Neural cell (in vitro differentiated cells): ENCODE measurements around the gene ATP8B1. TPM values are rescaled to one million over a fixed set of nuclear protein-coding genes. Genes with fewer than 3 reads are reported as not detected.

Experiments
- H2AFZ ChIP-seq: fragments of 200-600, 300-800 bp; sonication (generic), shearing (Covaris generic); 2 replicates; pipeline ENCODE4 v1.6.0; 2014; ENCODE audit warnings: low read depth, mild to moderate bottlenecking, antibody characterized with exemption, low read length, moderate library complexity
- H3F3A ChIP-seq: fragments of 200-600 bp; shearing (Covaris generic); 2 replicates; pipeline ENCODE4 v1.6.1; 2016; ENCODE audit warnings: mild to moderate bottlenecking, moderate library complexity, mixed read lengths, antibody characterized with exemption, low read length; ENCODE audit not compliant: insufficient read depth, poor library complexity, severe bottlenecking
- H3K27ac ChIP-seq: fragments of 200-600, 300-800 bp; sonication (generic), shearing (Covaris generic); 2 replicates; pipeline ENCODE4 v1.5.1; 2014; ENCODE audit warnings: mild to moderate bottlenecking, low read length, moderate library complexity
- H3K27me3 ChIP-seq: fragments of 300-800, 200-600 bp; sonication (generic), shearing (Covaris generic); 2 replicates; pipeline ENCODE4 v1.6.0; 2014; ENCODE audit warnings: mild to moderate bottlenecking, low read depth, low read length, moderate library complexity; ENCODE audit not compliant: insufficient read depth
- H3K36me3 ChIP-seq: fragments of 300-800, 200-600 bp; sonication (generic), shearing (Covaris generic); 2 replicates; pipeline ENCODE4 v1.5.1; 2014; ENCODE audit warnings: mild to moderate bottlenecking, antibody characterized with exemption, low read length, moderate library complexity; ENCODE audit not compliant: insufficient read depth
- H3K4me2 ChIP-seq: fragments of 300-800, 200-600 bp; sonication (generic), shearing (Covaris generic); 2 replicates; pipeline ENCODE4 v1.6.0; 2014; ENCODE audit warnings: mild to moderate bottlenecking, low read length
- H3K4me3 ChIP-seq: fragments of 300-800, 200-600 bp; sonication (generic), shearing (Covaris generic); 2 replicates; pipeline ENCODE4 v1.5.1; 2014; ENCODE audit warnings: mild to moderate bottlenecking, low read length, moderate library complexity
- H3K79me2 ChIP-seq: fragments of 200-600 bp; shearing (Covaris generic); replicated peaks from 2 replicates; pipeline ENCODE4 v1.6.0; 2014; ENCODE audit warnings: mild to moderate bottlenecking, low read length, moderate library complexity; ENCODE audit not compliant: insufficient read depth
- H3K9ac ChIP-seq: fragments of 300-800, 200-600 bp; sonication (generic), shearing (Covaris generic); 2 replicates; pipeline ENCODE4 v1.6.1; 2016; ENCODE audit warnings: mild to moderate bottlenecking, low read length, mixed read lengths
- H3K9me2 ChIP-seq: fragments of 200-600 bp; shearing (Covaris generic); 2 replicates; pipeline ENCODE4 v1.6.1; 2016; ENCODE audit warnings: mild to moderate bottlenecking, low read length, mixed read lengths; ENCODE audit not compliant: insufficient read depth
- H3K9me3 ChIP-seq: fragments of 200-600, 300-800 bp; sonication (generic), shearing (Covaris generic); 2 replicates; pipeline ENCODE4 v1.6.1; 2016; ENCODE audit warnings: mild to moderate bottlenecking, mixed run types, low read length, moderate library complexity, mixed read lengths
- H4K20me1 ChIP-seq: fragments of 200-600 bp; shearing (Covaris generic); 2 replicates; pipeline ENCODE4 v1.6.1; 2016; ENCODE audit warnings: mild to moderate bottlenecking, mixed run types; ENCODE audit not compliant: insufficient read depth
- EP300 ChIP-seq: fragments of 450-650 bp; conservative IDR thresholded peaks from 2 replicates; pipeline ENCODE4 v1.6.1; 2014; ENCODE audit warnings: antibody characterized with exemption, mild to moderate bottlenecking, moderate library complexity; ENCODE audit not compliant: poor library complexity, severe bottlenecking
- EZH2 ChIP-seq: fragments of 200-600, 300-800 bp; shearing (Covaris generic), sonication (generic); IDR thresholded peaks from 2 replicates; pipeline ENCODE4 v1.6.1; 2014; ENCODE audit warnings: antibody characterized with exemption, low read length, borderline replicate concordance, mild to moderate bottlenecking; ENCODE audit not compliant: insufficient read depth, poor library complexity, severe bottlenecking
- MXI1 ChIP-seq: fragments of 450-650 bp; conservative IDR thresholded peaks from 2 replicates; pipeline ENCODE4 v1.6.1; 2014; ENCODE audit warnings: antibody characterized with exemption, mild to moderate bottlenecking; ENCODE audit not compliant: poor library complexity, severe bottlenecking
- POLR2AphosphoS5 ChIP-seq: IDR thresholded peaks from 2 replicates; pipeline ENCODE4 v1.6.1; 2012
- RAD21 ChIP-seq: fragments of 450-650 bp; conservative IDR thresholded peaks from 2 replicates; pipeline ENCODE4 v1.6.1; 2014; ENCODE audit warnings: antibody characterized with exemption, mild to moderate bottlenecking, moderate library complexity
- SMC3 ChIP-seq: fragments of 450-650 bp; conservative IDR thresholded peaks from 2 replicates; pipeline ENCODE4 v1.6.1; 2014; ENCODE audit warnings: antibody characterized with exemption, mild to moderate bottlenecking, moderate library complexity; ENCODE audit not compliant: poor library complexity
- TAF1 ChIP-seq: IDR thresholded peaks from 2 replicates; pipeline ENCODE4 v1.6.1; 2012; ENCODE audit warnings: low read depth
- polyA plus RNA-seq: library from polyadenylated mRNA; depleted of rRNA; stranded (reverse); fragments of >200 nt; gene quantifications from 2 replicates; pipeline ENCODE4 v1.2.3, GENCODE V29; 2014
- TF ChIP-seq, protein P1 (sequence below): fragments of 450-650 bp; IDR thresholded peaks from 2 replicates; pipeline ENCODE4 v1.5.1; 2014; ENCODE audit warnings: antibody characterized with exemption, mild to moderate bottlenecking, moderate library complexity; ENCODE audit not compliant: poor library complexity, severe bottlenecking
- TF ChIP-seq, protein P2 (sequence below): IDR thresholded peaks from 2 replicates; pipeline ENCODE4 v1.6.1; 2012; ENCODE audit warnings: borderline replicate concordance

Gene ATP8B1
- polyA plus RNA-seq, 1 donor from 2014 or later, result not detected

DNA sequence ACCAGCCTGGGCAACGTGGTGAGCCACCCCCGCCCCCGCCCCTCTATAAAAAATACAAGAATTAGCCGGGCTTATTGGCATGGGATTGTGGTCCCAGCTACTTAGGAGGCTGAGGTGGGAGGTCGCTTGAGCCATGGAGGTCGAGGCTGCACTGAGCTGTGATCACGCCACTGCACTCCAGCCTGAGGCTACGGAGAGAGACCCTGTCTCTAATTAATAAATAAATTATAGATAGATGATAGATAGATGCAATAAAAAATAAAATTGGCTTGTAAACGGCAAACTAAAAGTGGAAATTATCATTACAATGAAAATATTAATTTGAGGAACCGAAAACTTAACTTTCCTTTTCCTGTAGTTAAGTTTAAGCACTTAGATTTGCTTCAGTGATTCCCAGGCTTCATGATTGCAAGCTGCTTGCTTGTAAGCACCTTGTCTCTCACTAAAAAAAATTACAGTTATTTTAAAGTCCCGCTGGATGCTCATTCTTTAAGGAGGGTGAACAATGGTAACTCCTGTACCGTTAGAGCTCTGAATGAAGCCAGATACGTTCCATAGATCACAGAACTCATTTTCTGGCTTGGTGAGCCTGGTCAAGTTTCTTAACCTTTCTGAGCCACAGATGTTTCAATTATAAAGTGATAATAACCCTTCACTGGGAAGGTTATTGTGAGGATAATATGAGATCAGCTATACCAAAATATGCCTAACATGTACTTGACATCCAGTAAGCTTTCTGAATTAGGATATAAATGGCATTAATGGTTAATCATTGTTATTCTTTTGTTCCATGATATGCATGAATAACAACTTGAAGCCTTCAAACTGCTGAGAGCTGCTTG lies 172.1 kb downstream of the ATP8B1 start (continued):
- TF ChIP-seq MXI1, result no peak

DNA sequence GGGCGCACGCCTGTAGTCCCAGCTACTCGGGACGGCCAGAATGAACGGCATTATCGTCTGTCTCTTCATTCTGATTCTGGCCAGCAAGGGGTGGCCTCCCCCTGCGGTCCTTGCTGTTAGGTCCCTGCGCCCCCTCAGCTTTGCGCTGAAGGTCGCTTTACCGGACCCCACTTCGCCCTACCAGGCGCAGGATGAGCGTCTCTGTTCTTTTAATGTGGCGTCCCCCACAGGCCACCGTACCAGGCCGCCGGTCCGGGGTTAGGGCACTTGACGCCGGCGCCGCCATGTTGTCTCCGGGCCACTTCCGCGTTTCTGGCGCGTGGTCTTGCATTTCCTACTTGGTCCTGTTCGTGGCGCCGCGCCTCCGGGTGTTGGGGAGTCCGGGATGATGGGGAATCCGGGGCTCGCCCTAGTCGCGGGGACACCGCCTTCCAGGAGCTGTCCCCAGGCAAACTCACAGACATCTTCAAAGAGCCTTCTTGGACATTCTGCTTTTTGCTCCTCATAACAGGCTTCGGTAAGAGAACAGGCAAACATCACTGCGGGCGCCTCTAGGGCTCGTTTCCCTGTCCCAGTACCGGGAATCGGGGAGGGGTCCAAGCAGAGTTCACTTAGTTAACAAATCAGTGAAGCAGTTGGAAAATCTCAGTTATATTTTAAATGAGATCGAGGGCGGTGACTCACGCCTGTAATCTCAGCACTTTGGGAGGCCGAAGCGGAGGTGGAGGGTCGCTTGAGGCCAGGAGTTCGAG lies 172.9 kb downstream of the ATP8B1 start:
- Histone ChIP-seq H3K9me2 (no peaks in the 10 kb centered on the region), H3K9ac (peak overlapping the region; percentile 54), H3K9me3 (no peaks in the 10 kb centered on the region), H2AFZ (peak overlapping the region; percentile 73), H3K36me3 (no peaks in the 10 kb centered on the region), H3K79me2 (no peaks in the 10 kb centered on the region), H3K4me3 (peak overlapping the region; percentile 71), H3F3A (no peaks in the 10 kb centered on the region), H3K27ac (no peak overlapping the region), H4K20me1 (no peaks in the 10 kb centered on the region), H3K27me3 (no peaks in the 10 kb centered on the region), H3K4me2 (no peak overlapping the region)
- TF ChIP-seq MXI1, result peak; percentile 62
- TF ChIP-seq RAD21, result peak; percentile 83
- TF ChIP-seq, protein P1, sequence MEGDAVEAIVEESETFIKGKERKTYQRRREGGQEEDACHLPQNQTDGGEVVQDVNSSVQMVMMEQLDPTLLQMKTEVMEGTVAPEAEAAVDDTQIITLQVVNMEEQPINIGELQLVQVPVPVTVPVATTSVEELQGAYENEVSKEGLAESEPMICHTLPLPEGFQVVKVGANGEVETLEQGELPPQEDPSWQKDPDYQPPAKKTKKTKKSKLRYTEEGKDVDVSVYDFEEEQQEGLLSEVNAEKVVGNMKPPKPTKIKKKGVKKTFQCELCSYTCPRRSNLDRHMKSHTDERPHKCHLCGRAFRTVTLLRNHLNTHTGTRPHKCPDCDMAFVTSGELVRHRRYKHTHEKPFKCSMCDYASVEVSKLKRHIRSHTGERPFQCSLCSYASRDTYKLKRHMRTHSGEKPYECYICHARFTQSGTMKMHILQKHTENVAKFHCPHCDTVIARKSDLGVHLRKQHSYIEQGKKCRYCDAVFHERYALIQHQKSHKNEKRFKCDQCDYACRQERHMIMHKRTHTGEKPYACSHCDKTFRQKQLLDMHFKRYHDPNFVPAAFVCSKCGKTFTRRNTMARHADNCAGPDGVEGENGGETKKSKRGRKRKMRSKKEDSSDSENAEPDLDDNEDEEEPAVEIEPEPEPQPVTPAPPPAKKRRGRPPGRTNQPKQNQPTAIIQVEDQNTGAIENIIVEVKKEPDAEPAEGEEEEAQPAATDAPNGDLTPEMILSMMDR, result peak; percentile 94
- TF ChIP-seq EP300, result peak; percentile 42
- peak; percentile 78 for TF ChIP-seq SMC3
- no peak for TF ChIP-seq EZH2
- no peak for TF ChIP-seq POLR2AphosphoS5
- TF ChIP-seq, protein P2, sequence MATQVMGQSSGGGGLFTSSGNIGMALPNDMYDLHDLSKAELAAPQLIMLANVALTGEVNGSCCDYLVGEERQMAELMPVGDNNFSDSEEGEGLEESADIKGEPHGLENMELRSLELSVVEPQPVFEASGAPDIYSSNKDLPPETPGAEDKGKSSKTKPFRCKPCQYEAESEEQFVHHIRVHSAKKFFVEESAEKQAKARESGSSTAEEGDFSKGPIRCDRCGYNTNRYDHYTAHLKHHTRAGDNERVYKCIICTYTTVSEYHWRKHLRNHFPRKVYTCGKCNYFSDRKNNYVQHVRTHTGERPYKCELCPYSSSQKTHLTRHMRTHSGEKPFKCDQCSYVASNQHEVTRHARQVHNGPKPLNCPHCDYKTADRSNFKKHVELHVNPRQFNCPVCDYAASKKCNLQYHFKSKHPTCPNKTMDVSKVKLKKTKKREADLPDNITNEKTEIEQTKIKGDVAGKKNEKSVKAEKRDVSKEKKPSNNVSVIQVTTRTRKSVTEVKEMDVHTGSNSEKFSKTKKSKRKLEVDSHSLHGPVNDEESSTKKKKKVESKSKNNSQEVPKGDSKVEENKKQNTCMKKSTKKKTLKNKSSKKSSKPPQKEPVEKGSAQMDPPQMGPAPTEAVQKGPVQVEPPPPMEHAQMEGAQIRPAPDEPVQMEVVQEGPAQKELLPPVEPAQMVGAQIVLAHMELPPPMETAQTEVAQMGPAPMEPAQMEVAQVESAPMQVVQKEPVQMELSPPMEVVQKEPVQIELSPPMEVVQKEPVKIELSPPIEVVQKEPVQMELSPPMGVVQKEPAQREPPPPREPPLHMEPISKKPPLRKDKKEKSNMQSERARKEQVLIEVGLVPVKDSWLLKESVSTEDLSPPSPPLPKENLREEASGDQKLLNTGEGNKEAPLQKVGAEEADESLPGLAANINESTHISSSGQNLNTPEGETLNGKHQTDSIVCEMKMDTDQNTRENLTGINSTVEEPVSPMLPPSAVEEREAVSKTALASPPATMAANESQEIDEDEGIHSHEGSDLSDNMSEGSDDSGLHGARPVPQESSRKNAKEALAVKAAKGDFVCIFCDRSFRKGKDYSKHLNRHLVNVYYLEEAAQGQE, result no peak
- peak; percentile 33 for TF ChIP-seq TAF1

DNA sequence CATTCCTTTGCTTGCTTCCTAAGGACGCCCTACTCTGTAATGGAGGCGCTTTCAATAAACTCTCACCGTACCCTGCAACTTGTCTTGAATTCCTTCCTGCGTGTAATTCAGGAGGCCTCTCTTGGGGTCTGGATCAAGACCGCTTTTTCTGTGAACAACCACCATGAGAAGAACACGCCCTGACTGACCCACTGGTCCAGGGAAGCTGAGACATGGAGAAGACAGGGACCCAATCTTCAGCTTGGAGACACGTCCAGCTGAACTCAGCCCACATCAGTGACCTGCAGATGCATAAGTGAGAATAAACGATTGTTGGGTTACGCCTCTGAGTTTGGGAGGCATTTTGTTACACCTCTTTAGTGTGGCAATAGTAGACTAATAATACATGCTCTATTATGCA lies 173.7 kb downstream of the ATP8B1 start:
- H3K36me3 ChIP-seq, result no peaks in the 10 kb centered on the region
- H3F3A ChIP-seq, result no peaks in the 10 kb centered on the region
- no peaks in the 10 kb centered on the region for H3K9me3 ChIP-seq
- no peak overlapping the region for H3K27ac ChIP-seq
- H3K79me2 ChIP-seq, result no peaks in the 10 kb centered on the region
- H3K9ac ChIP-seq, result no peak overlapping the region
- no peaks in the 10 kb centered on the region for H3K27me3 ChIP-seq
- H3K4me3 ChIP-seq, result peak overlapping the region; percentile 71
- peak overlapping the region; percentile 47 for H2AFZ ChIP-seq
- H3K9me2 ChIP-seq, result no peaks in the 10 kb centered on the region
- H4K20me1 ChIP-seq, result no peaks in the 10 kb centered on the region
- TF ChIP-seq TAF1, result no peak
- TF ChIP-seq, protein P1, result no peak
- no peak for TF ChIP-seq EP300
- TF ChIP-seq MXI1, result no peak
- TF ChIP-seq SMC3, result no peak
- no peak for TF ChIP-seq POLR2AphosphoS5
- TF ChIP-seq, protein P2, result no peak
- TF ChIP-seq EZH2, result no peak
- TF ChIP-seq RAD21, result no peak
- H3K4me2 ChIP-seq, result no peak overlapping the region
